NCI-H1417 (cell line): Measurements from ENCODE around the gene PAN3.

ENCODE experiments used
- DNase-seq, 3 experiments: peaks; one replicate each; lab custom pipeline; 2025; lab: John Stamatoyannopoulos, UW

PAN3 gene

GRCh38 chr13:28306325-28306724 lies 168.0 kb downstream of the PAN3 start:
- no peak for DNase-seq

DNA sequence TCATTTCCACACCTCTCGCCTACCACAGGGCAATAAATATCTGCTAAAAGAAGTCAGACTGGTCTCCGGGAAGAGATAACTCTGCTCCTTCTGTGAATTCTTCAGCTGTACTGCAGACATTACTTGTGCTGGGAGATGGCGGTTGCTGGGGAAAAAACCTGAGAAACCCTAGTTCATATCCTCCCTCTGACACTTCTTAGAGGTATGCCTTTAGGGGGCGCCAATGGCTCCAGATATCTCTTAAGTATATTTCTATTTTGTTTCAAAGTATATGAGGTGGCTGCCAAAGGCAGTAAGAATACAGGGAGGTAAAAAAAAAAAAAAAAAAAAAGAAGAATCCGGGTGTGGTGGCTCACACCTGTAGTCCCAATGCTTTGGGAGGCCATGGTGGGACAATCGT lies 175.2 kb downstream of the PAN3 start:
- DNase-seq: no peak

DNA sequence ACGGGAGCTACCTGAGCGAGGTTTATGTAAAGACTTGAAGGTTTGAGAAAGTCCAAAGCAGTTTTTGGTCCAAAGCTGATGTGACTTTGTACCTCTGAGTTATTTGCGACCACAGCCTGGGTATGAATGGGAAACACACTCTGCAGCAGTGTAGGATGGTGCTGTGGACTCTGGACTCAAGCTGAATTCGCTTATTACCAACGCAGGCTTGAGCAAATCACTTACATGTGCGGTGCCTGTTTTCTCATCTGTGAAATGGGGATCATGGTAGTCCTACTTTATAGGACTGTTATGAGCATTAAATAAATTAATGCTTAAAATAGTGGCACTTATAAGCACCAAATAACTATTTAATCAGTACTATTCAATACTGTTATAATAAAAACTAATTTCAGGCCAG lies 176.5 kb downstream of the PAN3 start:
- no peak for DNase-seq

DNA sequence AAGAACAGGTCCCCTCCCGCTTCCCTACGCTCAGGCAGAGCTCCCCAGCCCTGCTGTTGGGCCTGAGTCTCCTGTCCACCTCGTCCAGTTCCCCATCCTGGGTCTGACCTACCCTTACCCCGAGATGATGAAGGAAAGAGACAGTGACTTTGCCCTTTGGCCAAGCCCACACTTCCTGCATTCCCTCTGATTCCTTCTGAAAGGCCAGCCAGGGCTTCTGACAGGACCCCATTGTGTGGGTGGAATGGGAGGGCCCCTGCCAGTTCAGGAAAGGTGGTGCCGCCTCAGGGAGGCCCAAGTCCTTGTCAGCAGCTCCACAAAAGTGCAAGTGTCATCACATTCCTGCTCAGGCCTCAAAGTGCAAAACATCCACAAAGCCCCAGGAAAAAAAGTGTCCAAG lies 177.8 kb downstream of the PAN3 start:
- DNase-seq: no peak

GRCh38 chr13:28316836-28317235 lies 178.5 kb downstream of the PAN3 start:
- DNase-seq: no peak

DNA sequence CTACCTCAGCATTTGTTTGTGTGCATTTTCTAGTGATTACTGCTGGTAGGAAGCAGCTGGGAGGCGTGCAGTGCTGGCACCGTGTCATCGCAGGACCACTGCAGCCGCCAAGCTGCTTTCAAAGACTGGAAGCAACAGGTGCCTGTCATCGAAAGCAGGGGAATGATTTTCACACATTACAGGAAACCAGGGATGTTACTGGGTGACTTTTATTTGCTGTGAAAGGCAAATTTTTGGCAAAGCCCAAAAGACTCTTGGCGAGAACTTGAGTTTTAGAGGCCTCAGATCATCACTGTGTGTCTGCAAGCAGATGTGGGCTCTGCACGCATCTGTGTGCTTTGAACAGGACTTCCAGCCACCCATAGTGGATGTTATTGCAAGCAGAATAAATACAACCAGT lies 180.2 kb downstream of the PAN3 start:
- DNase-seq: no peak

DNA sequence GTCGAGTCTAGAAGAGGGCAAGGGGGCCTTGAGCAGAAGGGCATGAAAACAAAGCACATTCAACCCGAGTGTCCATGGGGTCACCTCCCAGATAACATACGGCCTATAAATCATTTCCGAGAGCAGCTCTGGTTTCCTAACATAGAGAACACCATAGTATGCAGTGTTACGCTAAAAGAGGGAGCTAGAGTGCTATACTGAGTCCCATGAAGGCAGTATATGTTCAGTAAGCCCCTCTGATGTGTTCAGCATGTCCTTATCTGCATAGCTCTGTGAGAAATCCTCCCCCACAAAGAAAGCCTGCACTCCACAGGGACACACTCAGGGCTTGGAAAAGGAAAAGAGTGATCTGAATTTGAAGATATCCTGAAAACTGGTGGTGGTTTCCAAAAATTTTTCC lies 181.2 kb downstream of the PAN3 start:
- DNase-seq: no peak

- DNase-seq: no peak
Measured at GRCh38 chr13:28320209-28320608, 181.9 kb downstream of the PAN3 start.

DNA sequence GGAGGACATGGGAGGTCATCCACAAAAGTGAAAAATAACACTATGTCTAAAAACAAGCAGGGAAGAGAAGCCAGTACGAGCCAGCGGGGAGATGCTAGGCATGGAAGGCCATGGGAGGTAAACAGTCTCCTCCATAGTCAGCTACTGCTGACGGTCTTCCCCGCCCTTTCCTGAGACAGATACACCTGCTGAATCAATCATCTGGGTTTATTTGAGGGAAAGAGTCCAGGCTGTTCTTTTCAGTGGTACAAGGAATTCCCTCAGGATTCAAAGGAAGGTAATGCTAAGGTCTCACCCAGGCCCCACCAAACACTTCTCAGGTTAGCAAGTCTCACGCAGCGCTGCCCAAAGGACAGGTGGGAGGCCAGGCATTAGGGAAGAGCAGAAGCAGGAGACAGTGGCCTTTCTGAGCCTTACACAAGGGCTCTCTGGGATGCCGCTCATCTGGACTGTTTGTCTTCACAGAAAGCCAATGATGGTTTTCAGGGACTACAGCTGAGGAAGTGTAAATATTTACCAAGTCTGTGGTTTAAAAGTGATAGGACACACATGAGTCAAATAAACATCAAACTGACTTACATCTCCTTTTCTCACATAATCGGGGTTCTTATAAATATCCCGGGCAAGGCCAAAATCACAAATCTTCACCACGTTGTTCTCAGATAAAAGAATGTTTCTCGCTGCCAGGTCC lies 182.7 kb downstream of the PAN3 start:
- DNase-seq: peak; percentile 18 to 56 (median 37)

- DNase-seq: no peak
Measured at GRCh38 chr13:28321756-28322155, 183.4 kb downstream of the PAN3 start.

- no peak for DNase-seq
Measured at GRCh38 chr13:28322256-28322905, 184.0 kb downstream of the PAN3 start.

- peak; percentile 0 to 48 (median 35) for DNase-seq
Measured at GRCh38 chr13:28324181-28324789, 185.9 kb downstream of the PAN3 start.

GRCh38 chr13:28325022-28325421 lies 186.7 kb downstream of the PAN3 start:
- DNase-seq: no peak

- no peak for DNase-seq
Measured at GRCh38 chr13:28326056-28326455, 187.7 kb downstream of the PAN3 start.

- DNase-seq: no peak
Measured at GRCh38 chr13:28327373-28328270, 189.3 kb downstream of the PAN3 start.

- no peak for DNase-seq
Measured at GRCh38 chr13:28328271-28328607, 189.9 kb downstream of the PAN3 start.

DNA sequence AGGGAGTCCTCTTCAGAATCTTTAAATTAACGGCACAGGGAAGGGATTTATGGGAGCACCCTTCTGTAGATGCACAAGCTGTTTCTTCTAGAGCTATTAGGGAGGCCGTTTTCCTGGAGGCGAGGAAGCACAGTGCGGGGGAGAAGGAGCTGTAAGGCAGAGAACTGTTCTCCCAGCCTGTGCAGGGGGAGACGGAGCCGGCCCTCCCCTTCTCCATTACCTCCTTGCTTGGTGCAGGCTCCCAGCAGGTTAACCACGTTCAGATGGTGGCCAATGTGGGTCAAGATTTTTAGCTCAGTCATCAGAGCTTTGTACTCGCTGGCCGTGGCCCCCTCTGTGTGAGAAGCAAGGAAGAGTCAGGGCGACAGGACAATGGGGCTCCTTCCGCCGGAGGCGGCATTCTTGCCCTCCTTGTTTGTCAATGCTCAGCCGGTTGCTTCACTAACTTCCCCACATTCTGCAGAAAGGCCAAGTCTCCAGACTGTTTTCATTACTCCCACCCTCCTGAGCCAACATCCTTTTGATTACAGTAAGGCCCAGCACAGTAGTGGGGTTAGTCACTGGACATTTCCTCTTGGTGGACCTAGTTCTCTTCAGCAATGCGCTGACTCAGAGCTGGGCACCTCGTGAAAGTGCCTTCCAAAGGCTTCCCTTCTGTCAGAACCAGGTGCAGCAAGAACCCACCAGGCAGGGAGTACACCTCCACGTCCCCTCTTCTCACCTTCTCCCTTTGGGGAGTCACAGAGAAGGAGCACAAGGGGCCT lies 191.2 kb downstream of the PAN3 start:
- DNase-seq: no peak

GRCh38 chr13:28333204-28333881 lies 195.0 kb downstream of the PAN3 start:
- DNase-seq: no peak

DNA sequence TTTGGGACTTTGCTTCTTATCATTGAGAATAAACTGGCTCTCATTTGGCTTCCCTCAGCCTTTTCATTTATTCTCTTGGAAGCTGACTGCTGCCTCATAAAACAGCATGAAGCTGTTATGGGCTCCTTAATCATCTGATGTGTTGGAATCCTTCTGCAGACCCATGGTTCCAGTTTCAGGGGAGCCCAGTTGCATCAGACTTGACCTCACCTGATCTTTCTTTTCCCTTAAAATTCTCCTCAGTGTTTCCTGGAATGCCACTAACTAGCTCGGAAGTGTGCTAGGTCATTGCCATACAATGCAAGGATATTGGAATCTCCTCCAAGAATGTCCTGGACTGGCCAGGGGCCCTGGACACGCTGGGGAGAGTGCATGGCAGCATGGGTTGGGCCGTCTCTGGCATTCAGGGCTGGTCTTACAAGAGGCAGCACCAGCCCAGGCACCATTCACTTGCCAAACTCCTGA lies 197.9 kb downstream of the PAN3 start:
- no peak for DNase-seq

DNA sequence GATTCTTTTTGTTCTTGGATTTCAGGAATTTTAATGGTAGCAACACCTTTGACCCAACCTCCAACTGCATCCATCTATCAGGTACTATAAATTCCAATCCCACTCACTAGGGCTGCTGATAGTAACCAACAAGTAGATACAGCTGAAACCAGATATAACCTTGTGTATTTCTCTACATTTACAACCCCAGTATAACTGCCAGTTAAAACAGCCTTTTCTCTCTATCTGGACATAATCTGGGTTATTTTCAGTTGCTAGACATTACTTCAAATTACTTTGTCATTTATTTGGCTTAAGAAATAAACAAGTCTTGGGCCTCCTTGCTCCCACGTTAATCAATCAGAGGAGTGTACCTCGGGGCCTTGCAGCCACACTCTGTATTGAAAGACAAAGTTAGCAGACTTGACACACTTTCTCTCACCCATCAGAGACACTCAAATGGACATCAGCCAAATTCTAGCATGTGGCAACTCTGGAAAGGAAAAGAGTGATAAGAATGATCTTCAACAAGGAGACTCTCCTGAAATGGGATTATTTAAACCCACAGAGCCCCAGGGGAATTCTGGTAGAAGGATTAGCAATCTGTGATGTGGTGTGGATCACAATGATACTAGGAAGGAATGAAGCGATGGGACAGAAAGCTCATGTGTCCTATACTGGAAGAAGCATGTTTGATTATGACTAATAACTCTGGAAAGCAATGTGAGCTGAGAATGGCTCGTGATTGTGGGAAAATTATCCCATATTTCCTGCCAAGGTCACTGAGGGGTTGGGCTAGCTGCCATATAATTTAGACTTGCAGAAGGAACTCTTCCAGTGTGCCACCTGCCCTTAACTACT lies 199.0 kb downstream of the PAN3 start:
- DNase-seq: no peak
